Uterus (tissue), 4 donors: ENCODE data around the gene SLC4A7. TPM values are rescaled to one million over a fixed set of nuclear protein-coding genes. Genes with fewer than 3 reads are reported as not detected.

Experiments used
- DNase-seq, 2 donors: peaks; one replicate each; pipeline ENCODE4 v3.0.0-alpha.2; 2019 to 2020
- H3K27ac ChIP-seq, 2 donors: fragments of 200-600 bp; sonication (generic); 1 replicate in 1 of 2; 2 replicates in 1 of 2; pipeline ENCODE4 v1.5.1; 2016 to 2018
- H3K27me3 ChIP-seq, 2 donors: fragments of 200-600 bp; sonication (generic); one replicate each; pipeline ENCODE4 v1.5.1; 2018 to 2019; ENCODE audit warnings: control low read depth in 1 of 2
- H3K36me3 ChIP-seq, 2 donors: fragments of 200-600 bp; sonication (generic); one replicate each; pipeline ENCODE4 v1.5.1; 2019; ENCODE audit warnings: control low read depth in 1 of 2
- H3K4me1 ChIP-seq, 2 donors: fragments of 200-600 bp; sonication (generic); one replicate each; pipeline ENCODE4 v1.5.1; 2018 to 2019; ENCODE audit warnings: control low read depth in 1 of 2
- H3K4me3 ChIP-seq, 2 donors: fragments of 200-600 bp; sonication (generic); 1 replicate in 1 of 2; 2 replicates in 1 of 2; pipeline ENCODE4 v1.5.1; 2018 to 2019; ENCODE audit warnings: mild to moderate bottlenecking in 1 of 2
- H3K9me3 ChIP-seq, 2 donors: fragments of 200-600 bp; sonication (generic); one replicate each; pipeline ENCODE4 v1.5.1; 2019; ENCODE audit warnings: control low read depth in 1 of 2
- CTCF ChIP-seq, 4 experiments: fragments of 200-600 bp in 2 of 4; fragments of 450-650 bp in 2 of 4; sonication (generic) in 2 of 4; IDR thresholded peaks; one replicate each; pipeline ENCODE4 v1.5.1; 2016 to 2019; ENCODE audit warnings: antibody characterized with exemption in 4 of 4, mild to moderate bottlenecking in 2 of 4, moderate library complexity in 1 of 4
- POLR2A ChIP-seq, 2 donors: fragments of 450-650 bp; IDR thresholded peaks; one replicate each; pipeline ENCODE4 v1.6.1; 2016; ENCODE audit warnings: antibody characterized with exemption in 2 of 2, mild to moderate bottlenecking in 1 of 2, moderate library complexity in 1 of 2
- intact Hi-C: fragments of 100-400 bp; cut with DNase I; formaldehyde crosslinking; loops from one replicate; pipeline ENCODE4 v1.15.1; 2023; ENCODE audit warnings: low total_unique reads
- total RNA-seq, 4 donors: library from RNA; depleted of rRNA in 3 of 4; stranded (reverse); fragments of >200 nt in 3 of 4; gene quantifications; one replicate each; pipeline versions ENCODE4 v1.1.0 to v1.2.4, GENCODE V29; 2014 to 2023
- donor health status: DM: yes; HTN: yes; CAD: no.

Gene SLC4A7
- total RNA-seq, 4 donors from 2014 or later = 20.0 to 83.5 (median 37.2) TPM

DNA sequence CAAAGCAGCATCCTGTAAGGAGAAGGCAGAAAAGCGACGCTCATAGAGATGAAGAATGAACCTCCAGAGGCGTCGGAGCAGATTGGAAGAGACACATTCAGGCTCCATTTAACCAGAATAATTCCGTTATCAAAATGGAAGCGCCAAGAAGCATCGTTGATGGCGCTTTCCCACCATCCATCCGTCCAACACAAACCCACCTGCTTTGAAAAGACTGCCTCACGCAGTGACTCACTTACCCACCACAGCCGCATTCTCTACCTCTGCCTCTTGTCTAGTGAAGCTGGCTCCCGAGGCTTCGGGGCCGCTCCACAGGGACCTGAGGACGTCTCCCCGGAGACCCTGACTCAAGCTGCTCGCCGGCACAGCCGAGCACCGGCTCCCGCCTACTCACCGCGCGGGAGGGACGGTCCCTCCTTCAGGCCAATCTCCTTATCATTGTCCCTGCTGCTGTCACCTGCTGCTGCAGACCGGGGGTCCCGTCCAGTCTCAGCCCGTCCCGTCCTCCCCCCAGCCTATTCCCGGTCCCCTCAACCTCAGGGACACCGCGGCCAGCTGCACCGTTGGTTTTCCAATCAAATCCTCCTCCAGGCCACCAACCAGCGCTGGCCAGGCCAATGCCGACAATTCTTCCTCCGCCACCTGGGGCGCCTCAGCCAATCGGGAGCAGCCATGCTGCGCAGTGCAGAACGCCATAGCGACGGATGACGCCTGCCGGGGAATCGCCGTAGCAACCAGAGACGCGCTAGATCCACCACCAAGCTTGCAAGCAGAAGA, 115.2 kb downstream of the SLC4A7 start, which contains the start of gene NEK10:
TSS of gene NEK10 (minus strand) at position 553 of the 777 bp plus-strand sequence. CDS start 16,501 bp downstream, outside the sequence.
- Histone ChIP-seq H3K4me3 (peak within 1 kb of the TSS; percentile 52 to 57), H3K27me3 (no peaks in the 10 kb centered on the region), H3K36me3 (no peaks in the 10 kb centered on the region), H3K4me1 (no peaks in the 10 kb centered on the region), H3K27ac (no peak within 1 kb of the TSS), H3K9me3 (no peaks in the 10 kb centered on the region)
- intact Hi-C loops = no loop called here
- peak; percentile 81 to 88 for DNase-seq
- TF ChIP-seq POLR2A (IDR thresholded peaks at IDR 0.05) (no peak), CTCF (IDR thresholded peaks at IDR 0.05) (peak in 1 of 4 experiments; percentile 8)

DNA sequence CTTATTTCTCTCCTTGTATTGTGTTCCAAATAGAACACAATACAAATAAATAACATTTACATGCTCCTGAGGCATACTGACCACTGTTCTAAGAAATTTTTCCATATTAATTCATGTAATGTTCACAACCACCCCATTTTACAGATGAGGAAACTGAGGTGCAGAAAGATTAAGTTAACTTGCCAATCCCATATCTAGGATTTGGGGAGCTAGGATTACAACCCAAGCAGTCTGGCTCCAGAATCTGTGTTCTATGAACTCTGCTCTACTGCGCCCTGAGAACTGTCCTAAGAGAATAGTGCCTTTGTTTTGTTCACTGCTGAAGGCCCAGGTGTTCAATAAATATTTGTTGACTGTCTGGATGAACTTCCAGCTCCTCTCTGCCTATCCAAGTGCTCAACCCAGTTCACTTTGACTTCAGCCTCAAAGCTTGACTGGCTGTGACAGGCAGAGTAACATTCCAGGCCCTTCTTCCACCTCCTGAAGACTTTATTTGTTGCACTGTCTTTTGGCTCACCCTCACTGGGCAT, 118.1 kb downstream of the SLC4A7 start:
- Histone ChIP-seq H3K27ac (no peak overlapping the region), H3K4me3 (no peak overlapping the region), H3K36me3 (no peaks in the 10 kb centered on the region), H3K27me3 (no peaks in the 10 kb centered on the region), H3K4me1 (no peaks in the 10 kb centered on the region), H3K9me3 (no peaks in the 10 kb centered on the region)
- DNase-seq = no peak
- TF ChIP-seq CTCF (IDR thresholded peaks at IDR 0.05) = no peak
- no peak for TF ChIP-seq POLR2A (IDR thresholded peaks at IDR 0.05)
- intact Hi-C loops = no loop called here

DNA sequence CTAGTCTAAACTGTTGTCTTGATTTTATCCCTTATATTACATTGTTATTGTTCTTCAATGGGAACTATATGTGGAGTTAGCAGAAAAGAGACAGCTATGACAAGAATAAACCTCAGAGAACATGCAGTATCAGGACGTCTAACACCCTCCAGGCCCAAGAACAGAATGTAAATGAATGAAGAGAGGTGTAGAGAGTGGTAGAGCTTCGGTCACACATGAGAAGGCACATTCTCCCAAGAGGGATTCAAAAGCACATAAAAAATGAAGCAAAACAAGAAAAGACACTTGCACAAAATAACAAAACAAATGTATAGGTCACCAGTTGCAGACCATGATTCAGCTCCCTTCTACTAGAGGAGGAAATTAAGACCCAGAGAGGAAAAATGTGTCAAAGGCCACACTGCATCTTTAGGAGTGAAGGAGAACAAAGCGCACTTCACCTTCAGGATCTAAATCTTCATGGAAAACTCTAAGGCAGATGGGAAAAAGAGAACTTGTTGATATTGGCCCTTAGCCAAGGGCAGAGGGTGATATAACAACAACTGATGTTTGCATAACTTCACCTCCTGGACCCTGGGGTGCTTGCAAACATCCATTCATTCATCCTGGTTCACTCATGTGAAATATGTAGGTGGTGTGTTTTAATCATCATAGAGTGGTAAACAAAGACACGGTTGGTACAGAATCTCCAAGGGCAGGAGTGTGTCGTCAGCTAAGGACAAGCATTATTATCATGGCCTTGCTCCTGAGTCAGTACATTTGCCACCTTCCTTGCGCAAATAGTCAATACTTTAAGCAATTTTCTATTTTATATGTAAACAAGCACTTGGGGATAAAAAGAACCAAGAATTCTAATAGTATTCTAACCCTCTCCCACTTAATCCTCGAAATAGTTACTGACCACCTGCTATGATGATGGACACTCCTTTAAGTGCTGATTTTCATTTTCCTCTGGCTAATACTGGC, 123.8 kb downstream of the SLC4A7 start:
- Histone ChIP-seq H3K36me3 (no peaks in the 10 kb centered on the region), H3K9me3 (no peaks in the 10 kb centered on the region), H3K27me3 (no peaks in the 10 kb centered on the region), H3K4me3 (no peak overlapping the region), H3K27ac (no peak overlapping the region), H3K4me1 (no peaks in the 10 kb centered on the region)
- intact Hi-C loops = no loop called here
- no peak for DNase-seq
- TF ChIP-seq POLR2A (IDR thresholded peaks at IDR 0.05) = no peak
- TF ChIP-seq CTCF (IDR thresholded peaks at IDR 0.05) = no peak

DNA sequence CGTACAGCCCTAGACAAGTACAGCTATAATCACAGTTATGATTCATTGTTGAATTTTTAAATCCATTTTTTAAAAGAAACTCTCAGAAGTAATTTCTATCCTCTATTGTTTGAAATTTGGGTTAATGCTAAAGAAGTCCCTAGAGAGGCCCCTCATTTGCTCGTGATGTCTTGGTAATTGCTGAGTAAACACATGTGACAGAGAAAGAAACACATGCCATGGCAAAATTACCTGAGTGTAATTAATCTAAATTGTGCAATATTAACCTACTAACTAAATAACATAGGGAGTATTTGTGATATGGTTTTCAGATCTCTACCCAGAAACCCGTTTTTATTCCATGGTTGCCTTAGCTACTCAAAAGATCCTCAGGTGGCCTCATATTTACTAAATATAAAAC, 125.8 kb downstream of the SLC4A7 start:
- intact Hi-C loops = no loop called here
- H3K4me3 ChIP-seq = no peak overlapping the region
- no peaks in the 10 kb centered on the region for H3K9me3 ChIP-seq
- H3K36me3 ChIP-seq = no peaks in the 10 kb centered on the region
- H3K27ac ChIP-seq = no peak overlapping the region
- no peaks in the 10 kb centered on the region for H3K4me1 ChIP-seq
- DNase-seq = no peak
- TF ChIP-seq POLR2A (IDR thresholded peaks at IDR 0.05) (no peak), CTCF (IDR thresholded peaks at IDR 0.05) (no peak)
- no peaks in the 10 kb centered on the region for H3K27me3 ChIP-seq
